Spleen (tissue), 7 donors: ENCODE data around the gene HOXC12.

Experiments used
- CTCF ChIP-seq, 11 experiments: fragments of 200-600 bp in 7 of 11; fragments of 450-650 bp in 4 of 11; sonication (generic) in 4 of 11; IDR thresholded peaks in 8 of 11; conservative IDR thresholded peaks in 3 of 11; 1 replicate in 7 of 11; 2 replicates in 4 of 11; pipeline versions ENCODE4 v1.4.0 to v1.8.0; 2016 to 2021; ENCODE audit warnings: antibody characterized with exemption in 11 of 11, inconsistent platforms in 4 of 11, mild to moderate bottlenecking in 1 of 11
- POLR2A ChIP-seq, 3 donors: fragments of 450-650 bp; IDR thresholded peaks; one replicate each; pipeline ENCODE4 v1.5.1; 2017; ENCODE audit warnings: antibody characterized with exemption in 3 of 3, mild to moderate bottlenecking in 1 of 3
- donor health status: DM: no; HTN: no; CAD: no; lungs with moderate emphysema.
- donor health status: DM: no; HTN: no; CAD: no.
- donor health status: DM: no; HTN: no; CAD: no.

- TF ChIP-seq CTCF (IDR thresholded peaks at IDR 0.05 in 8 of 11, conservative IDR thresholded peaks at IDR 0.05 in 3 of 11): no peak
- no peak for TF ChIP-seq POLR2A (IDR thresholded peaks at IDR 0.05)
Measured at GRCh38 chr12:53927220-53928029, 27.3 kb upstream of the HOXC12 start.
